Glomerular endothelial cell (primary cell): ENCODE measurements around the gene APOL1. TPM values are rescaled to one million over a fixed set of nuclear protein-coding genes. Genes with fewer than 3 reads are reported as not detected.
"Not testable (repeated sequence)": the region's sequence is repeated elsewhere in the genome, so short reads cannot be mapped to it uniquely, and the experiment has no call there.

Experiments used
- DNase-seq: peaks from one replicate; pipeline ENCODE4 v3.0.0-alpha.2; 2011; ENCODE audit warnings: low read depth, low spot score; ENCODE audit errors: extremely low read depth
- total RNA-seq: library from RNA; depleted of rRNA; stranded (reverse); fragments of >200 nt; gene quantifications from 2 replicates; pipeline ENCODE4 v1.2.3, GENCODE V29; 2015

The APOL1 gene
- total RNA-seq, 1 donor from 2014 or later: 117 TPM

DNA sequence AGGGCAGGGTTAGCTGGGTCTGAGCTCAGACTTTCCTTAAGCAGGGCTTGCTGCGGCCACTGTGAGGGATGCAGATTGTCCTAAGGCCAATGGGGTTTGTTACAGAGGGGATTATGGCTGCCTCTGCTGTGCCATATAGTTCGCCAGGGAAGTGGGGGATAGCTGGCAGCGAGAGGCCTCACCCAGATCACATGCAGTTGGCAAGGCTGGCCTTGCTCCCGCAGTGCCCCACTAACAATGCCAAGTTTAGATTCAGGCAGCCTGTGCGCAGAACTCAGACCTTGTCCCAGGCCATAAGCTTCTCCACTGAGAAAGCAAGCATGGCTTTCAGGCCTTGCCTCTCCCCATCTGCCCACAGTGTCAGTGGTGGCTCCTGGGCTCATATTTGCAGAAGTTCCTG, 8.9 kb upstream of the APOL1 start:
- no peak for DNase-seq

GRCh38 chr22:36244522-36245391, 8.2 kb upstream of the APOL1 start:
- DNase-seq: no peak

- DNase-seq: no peak
These were observed 7.1 kb upstream of the APOL1 start for GRCh38 chr22:36245805-36246356.

GRCh38 chr22:36246718-36247117, 6.2 kb upstream of the APOL1 start:
- no peak for DNase-seq

DNA sequence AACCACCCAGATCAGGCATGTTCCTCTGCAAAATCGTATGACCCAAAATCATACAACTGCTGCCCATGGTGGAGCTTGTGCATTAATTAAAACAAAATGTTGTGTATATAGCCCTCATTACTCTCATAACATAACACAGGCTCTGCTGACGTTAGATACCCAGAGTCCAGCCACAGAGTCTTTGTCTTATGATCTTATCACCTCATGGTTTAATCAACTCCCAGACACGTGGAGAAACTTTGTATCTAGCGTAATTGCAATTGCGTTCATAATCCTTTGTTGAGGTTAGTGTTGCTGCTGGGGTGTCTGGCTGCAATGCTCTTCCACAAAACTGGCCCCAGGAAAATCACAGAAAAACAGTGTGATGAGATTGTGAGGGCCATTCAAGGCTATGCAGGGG, 5.0 kb upstream of the APOL1 start:
- no peak for DNase-seq

- DNase-seq: no peak
These were observed 3.8 kb upstream of the APOL1 start for GRCh38 chr22:36249160-36249559.

- DNase-seq: not testable (repeated sequence)
These were observed 2.5 kb upstream of the APOL1 start for GRCh38 chr22:36250292-36250960.

DNA sequence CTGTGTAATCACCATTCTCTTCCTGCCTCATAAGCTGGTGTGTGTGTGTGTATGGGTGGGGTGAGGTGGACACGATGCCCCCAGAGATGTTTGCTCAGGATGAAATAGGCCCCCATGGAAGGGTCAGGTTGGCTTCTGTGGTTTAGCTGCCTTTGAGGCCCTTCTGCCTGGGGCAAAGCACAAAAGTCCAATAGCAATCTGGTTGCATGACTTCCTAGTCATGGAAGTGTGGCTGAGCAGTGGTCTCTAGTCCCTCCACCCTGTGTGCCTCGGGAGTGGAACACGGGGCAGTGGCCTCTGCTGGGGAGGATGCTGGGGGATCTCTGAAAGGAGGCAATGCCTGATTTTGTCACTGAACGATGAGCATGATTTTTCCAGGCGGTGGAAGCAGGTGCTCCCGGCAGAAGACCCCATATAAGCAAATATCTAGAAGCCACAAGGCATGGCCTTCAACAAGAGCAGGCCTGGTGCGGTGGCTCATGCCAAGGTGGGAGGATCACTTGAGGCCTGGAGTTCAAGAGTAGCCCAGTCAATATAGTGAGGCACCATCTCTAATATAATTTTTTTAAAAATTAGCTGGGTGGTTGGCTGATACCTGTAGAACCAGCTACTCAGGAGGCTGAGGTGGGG, 839 bp upstream of the APOL1 start:
- not testable (repeated sequence) for DNase-seq

- no peak for DNase-seq
These were observed 874 bp downstream of the APOL1 start for GRCh38 chr22:36253523-36254490.

- DNase-seq: not testable (repeated sequence)
These were observed 2.6 kb downstream of the APOL1 start for GRCh38 chr22:36255572-36255971.

- no peak for DNase-seq
These were observed 3.5 kb downstream of the APOL1 start for GRCh38 chr22:36256478-36256877.

GRCh38 chr22:36257308-36257707, 4.4 kb downstream of the APOL1 start:
- DNase-seq: no peak

GRCh38 chr22:36257948-36258670, 5.2 kb downstream of the APOL1 start:
- no peak for DNase-seq

DNA sequence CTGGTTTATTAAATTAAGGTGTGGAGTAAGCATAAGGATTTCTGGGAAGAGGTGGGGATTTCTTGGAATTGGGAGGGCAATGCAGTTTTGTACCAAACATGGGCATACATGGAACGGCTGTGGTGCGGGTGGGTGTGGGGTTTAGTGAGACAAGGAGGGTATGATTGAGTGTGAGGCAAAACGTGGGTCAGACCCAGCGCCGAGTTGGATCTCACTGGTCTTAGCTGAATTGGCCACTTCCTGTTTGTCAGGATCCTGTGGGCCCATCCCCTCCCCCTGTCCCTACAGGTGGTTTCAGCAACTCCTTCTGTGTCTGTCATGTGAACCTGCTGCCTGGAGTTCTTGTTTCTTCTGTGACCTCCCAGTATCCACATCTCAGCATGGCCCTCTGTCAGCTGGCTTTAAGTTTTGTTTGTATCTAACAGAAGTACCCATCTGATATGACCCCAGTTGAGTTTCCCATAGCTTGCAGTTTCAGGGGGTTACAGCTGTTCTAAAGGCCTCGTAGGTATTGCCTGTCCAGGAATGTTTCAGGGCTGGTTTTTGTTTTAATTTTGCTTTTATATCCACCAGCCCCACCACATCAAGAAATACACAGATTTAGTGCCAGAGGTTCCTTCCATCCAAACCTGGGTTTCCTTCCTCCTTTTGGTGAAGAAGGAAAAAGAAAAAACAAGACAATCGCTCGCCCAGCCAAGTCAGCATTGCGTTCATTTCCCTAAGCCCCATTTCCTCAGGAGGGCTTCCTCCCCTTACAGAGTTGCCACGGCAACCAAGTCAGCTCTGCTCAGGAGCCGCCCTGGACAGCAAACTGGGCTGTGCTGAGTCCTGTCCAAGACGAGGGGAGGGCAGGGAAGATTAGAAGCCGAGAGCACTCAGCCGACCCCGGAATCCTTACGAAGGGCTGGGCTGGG, 6.0 kb downstream of the APOL1 start:
- DNase-seq: no peak

DNA sequence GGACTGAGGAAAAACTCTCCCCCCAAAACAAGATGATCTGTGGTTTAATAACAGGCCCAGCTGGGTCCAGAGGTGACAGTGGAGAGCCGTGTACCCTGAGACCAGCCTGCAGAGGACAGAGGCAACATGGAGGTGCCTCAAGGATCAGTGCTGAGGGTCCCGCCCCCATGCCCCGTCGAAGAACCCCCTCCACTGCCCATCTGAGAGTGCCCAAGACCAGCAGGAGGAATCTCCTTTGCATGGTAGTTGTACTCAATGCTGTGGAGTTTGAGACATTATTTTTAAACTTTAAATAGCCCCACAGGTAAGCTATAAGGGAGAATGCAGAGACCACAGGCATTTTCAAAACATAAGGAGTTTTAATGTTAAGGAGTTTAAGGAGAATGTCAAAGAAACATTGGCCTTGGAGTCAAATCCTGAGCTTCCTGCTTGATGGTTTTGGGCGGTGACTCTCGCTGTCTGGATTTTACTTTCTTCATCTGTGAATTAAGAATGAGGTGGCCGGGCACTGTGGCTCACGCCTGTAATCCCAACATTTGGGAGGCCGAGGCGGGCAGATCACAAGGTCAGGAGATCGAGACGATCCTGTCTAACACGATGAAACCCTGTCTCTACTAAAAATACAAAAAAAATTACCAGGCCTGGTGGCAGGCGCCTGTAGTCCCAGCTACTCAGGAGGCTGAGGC, 6.8 kb downstream of the APOL1 start:
- no peak for DNase-seq

DNA sequence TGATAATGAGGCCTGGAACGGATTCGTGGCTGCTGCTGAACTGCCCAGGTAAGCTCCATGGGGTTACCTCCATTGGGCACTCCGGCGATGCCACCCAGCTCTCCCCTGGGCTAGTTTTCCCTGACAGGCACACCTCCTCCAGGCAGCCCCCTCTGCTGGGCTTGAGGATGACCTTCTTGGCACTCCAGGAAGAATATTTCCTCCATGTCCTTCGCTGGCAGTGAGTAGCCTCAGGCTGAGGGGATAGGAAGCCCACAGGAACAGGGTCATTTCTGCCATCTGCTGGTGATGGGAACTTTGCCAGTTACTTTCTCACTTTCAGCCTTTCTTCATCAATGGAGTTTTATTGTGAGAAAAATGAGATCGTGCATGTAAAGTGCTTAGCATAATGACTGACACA, 8.7 kb downstream of the APOL1 start:
- DNase-seq: not testable (repeated sequence)

- not testable (repeated sequence) for DNase-seq
These were observed 9.4 kb downstream of the APOL1 start for GRCh38 chr22:36262307-36262706.

- not testable (repeated sequence) for DNase-seq
These were observed 10.3 kb downstream of the APOL1 start for GRCh38 chr22:36263216-36263673.
